ENCODE results near the gene C2orf81.

C2orf81 gene

DNA sequence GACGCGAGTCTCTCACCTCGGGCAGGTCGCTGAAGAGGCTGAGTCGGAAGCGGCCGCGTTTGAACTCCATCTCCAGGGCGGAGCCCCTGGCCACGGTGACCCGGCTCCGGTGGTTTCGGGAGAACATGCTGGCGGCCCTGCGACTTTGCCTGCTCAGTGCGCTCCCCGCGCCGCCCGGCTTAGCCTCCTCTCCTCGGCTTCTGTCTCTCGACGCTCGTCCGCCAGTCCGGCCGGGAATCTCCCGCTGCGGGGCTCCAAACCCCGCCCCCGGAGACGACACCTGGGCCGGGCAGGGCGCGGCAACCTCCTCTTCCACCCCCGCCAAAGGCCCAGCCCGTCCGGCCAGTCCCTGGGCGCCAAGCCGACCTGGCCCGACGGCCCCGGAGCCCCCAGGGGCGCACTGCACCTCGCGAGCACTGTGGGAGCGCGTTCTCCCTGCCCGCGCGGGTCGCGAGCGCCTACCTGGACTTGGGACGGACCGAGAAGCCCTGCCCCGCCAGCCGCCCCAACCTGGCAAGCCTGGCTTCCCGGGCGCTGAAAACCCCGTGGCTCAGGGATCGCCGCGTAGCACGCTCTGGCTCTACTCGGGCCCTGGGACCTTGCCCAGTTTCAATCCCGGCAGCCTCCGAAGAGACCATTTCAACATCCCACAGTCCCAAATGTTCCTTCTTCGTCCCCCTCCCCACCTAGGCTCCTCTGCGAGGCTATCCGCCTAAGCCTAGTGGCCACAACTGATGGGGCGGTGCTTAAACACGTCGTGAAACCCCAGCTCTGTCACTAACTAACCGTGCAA is 20.5 kb upstream of the C2orf81 start, which contains the start of gene RTKN:
Gene RTKN (minus strand): TSS at position 248 of the 793 bp plus-strand sequence. CDS start 121 bp downstream, at position 127.
- peak within 1 kb of the TSS; percentile 26 for H3K4me3 ChIP-seq (replicated peaks; ENCODE audit: low read depth, low read length)
- TF ChIP-seq, protein P1, sequence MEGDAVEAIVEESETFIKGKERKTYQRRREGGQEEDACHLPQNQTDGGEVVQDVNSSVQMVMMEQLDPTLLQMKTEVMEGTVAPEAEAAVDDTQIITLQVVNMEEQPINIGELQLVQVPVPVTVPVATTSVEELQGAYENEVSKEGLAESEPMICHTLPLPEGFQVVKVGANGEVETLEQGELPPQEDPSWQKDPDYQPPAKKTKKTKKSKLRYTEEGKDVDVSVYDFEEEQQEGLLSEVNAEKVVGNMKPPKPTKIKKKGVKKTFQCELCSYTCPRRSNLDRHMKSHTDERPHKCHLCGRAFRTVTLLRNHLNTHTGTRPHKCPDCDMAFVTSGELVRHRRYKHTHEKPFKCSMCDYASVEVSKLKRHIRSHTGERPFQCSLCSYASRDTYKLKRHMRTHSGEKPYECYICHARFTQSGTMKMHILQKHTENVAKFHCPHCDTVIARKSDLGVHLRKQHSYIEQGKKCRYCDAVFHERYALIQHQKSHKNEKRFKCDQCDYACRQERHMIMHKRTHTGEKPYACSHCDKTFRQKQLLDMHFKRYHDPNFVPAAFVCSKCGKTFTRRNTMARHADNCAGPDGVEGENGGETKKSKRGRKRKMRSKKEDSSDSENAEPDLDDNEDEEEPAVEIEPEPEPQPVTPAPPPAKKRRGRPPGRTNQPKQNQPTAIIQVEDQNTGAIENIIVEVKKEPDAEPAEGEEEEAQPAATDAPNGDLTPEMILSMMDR (IDR thresholded peaks at IDR 0.05; ENCODE audit: insufficient read depth, low read length, poor library complexity, severe bottlenecking), result no peak
- no peaks in the 10 kb centered on the region for H3K36me3 ChIP-seq (ENCODE audit: control insufficient read depth, insufficient read depth, low read length)
- no peaks in the 10 kb centered on the region for H3K27me3 ChIP-seq (replicated peaks; ENCODE audit: control insufficient read depth, insufficient read depth, low read length)
- peak; percentile 70 for DNase-seq (ENCODE audit: extremely low read depth, insufficient read length)

DNA sequence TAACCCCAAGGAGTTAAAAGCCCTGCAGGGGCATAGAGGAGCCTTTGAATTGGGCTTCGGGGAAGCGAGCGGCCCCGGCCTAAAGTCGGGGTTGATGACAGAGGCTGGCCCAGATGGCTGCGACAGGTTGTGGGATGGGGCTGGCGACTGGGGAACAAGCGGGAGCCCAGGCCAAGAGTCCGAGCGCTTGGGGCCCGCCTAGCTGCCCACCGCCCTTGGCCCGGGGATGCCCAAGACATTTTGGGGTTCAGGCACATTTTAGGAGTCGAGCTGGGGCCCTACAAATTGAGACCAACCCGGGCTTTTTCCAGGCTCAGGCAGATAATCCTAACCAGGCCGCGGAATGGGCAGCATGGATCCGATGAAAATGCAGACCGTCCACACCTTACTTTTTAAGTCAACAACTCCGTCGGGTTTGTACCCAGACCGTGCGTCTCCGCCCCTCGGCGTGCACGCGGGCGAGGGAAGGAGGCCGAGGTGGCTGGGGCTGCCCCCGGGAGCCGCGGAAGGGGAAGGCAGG is 19.8 kb upstream of the C2orf81 start:
- TF ChIP-seq, protein P1 (IDR thresholded peaks at IDR 0.05; ENCODE audit: insufficient read depth, low read length, poor library complexity, severe bottlenecking), result no peak
- Histone ChIP-seq H3K27me3 (replicated peaks; ENCODE audit: control insufficient read depth, insufficient read depth, low read length) (no peaks in the 10 kb centered on the region), H3K4me3 (replicated peaks; ENCODE audit: low read depth, low read length) (peak overlapping the region; percentile 26), H3K36me3 (ENCODE audit: control insufficient read depth, insufficient read depth, low read length) (no peaks in the 10 kb centered on the region)
- DNase-seq (ENCODE audit: extremely low read depth, insufficient read length), result no peak

DNA sequence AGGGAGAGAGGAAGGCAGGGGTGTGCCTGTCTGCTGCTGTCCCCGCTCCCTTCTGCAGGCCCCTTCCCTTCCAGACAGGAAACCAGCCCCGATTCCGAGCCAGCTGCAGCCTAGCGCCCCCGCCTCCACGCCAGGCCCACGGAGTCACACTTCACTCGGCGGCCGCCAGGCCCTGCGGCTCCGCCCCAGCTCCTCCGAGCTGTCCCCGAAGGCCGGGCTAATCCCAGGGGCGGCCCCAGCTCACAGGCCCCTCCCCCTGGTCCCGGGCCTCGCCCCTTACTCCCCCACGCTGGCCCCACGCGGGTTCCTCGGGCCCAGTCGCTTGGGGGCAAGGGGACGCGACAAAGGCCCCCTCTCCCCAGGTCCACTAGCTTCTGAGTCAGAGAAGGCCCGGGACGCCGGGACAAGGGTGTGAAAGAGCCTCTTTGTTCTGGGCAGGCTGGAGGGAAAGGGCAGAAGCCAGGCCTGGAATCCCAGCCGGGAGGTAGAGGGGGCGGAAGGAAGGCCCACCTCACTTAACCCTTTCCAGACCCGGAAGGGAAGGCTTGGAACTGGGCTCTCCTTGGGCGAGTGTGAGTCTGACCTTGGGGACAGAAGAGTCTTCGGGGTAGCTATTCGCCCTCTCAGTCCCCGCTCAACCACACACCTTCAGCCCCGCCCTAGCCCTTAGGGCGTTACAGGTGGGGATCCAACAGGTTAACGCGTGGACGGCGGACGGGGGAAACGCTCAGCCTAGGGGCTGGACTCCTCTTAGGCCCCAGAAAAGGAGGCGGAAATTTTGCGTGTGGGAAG is 19.2 kb upstream of the C2orf81 start:
- H3K36me3 ChIP-seq (ENCODE audit: control insufficient read depth, insufficient read depth, low read length), result no peaks in the 10 kb centered on the region
- peak; percentile 84 for DNase-seq (ENCODE audit: extremely low read depth, insufficient read length)
- H3K4me3 ChIP-seq (replicated peaks; ENCODE audit: low read depth, low read length), result peak overlapping the region; percentile 54
- TF ChIP-seq, protein P1 (IDR thresholded peaks at IDR 0.05; ENCODE audit: insufficient read depth, low read length, poor library complexity, severe bottlenecking), result peak; percentile 27
- no peaks in the 10 kb centered on the region for H3K27me3 ChIP-seq (replicated peaks; ENCODE audit: control insufficient read depth, insufficient read depth, low read length)

DNA sequence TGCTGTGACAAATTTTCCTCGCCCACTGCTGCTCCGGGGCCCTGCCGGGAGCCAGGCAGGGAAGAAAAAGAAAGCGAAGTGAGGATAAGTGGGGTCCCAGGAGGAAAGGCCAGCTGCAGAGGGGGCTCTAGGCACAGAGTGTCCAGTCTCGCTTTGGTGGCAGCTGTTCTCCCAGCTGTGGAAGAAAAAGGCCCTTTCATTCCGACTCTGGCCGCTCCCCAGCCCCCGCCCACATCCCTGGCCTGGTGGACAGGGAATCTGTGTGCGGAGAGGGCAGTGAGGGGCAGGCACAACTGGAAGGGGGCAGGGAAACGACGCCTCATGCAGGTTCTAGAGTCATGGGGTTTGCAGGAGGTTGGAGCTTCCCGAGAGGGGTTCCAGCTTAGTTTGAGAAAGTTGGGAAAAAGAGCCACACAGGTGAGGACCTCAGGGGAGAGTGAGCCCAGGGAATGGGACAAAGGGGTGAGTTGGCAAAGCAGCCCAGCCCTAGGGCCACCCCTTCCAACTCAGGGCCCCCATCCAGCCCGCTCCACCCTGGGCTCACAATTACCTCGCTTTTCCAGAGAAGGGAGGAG is 18.5 kb upstream of the C2orf81 start:
- TF ChIP-seq, protein P1 (IDR thresholded peaks at IDR 0.05; ENCODE audit: insufficient read depth, low read length, poor library complexity, severe bottlenecking), result no peak
- Histone ChIP-seq H3K36me3 (ENCODE audit: control insufficient read depth, insufficient read depth, low read length) (no peaks in the 10 kb centered on the region), H3K4me3 (replicated peaks; ENCODE audit: low read depth, low read length) (peak overlapping the region; percentile 54), H3K27me3 (replicated peaks; ENCODE audit: control insufficient read depth, insufficient read depth, low read length) (no peaks in the 10 kb centered on the region)
- DNase-seq (ENCODE audit: extremely low read depth, insufficient read length), result no peak

DNA sequence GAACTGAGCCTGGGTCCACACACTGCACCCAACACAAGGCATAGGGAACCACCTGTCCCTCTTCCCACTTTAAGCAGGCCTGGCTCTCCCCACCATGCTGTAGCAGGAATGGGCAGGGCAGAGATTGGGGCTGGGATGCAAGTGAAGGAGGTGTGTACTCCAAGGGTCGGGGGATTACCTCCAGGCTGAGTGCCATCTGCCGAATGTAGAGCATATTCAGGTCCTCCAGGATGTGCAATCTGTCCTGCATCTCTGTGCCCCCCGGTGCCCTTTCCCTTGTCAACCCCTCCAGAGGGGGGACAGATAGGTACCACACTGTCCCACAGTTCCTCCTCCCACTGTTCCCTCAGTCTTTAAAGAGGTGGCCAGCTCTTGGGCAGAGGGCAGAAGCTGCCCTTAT is 18.0 kb upstream of the C2orf81 start:
- Histone ChIP-seq H3K4me3 (replicated peaks; ENCODE audit: low read depth, low read length) (no peak overlapping the region), H3K27me3 (replicated peaks; ENCODE audit: control insufficient read depth, insufficient read depth, low read length) (no peaks in the 10 kb centered on the region), H3K36me3 (ENCODE audit: control insufficient read depth, insufficient read depth, low read length) (no peaks in the 10 kb centered on the region)
- no peak for DNase-seq (ENCODE audit: extremely low read depth, insufficient read length)
- TF ChIP-seq, protein P1 (IDR thresholded peaks at IDR 0.05; ENCODE audit: insufficient read depth, low read length, poor library complexity, severe bottlenecking), result no peak

Data from GM06990 (cell line).